ENCODE results near the gene ATG9B.

- no peak for TF ChIP-seq MAX (IDR thresholded peaks at IDR 0.05)
- no peak for TF ChIP-seq POLR2AphosphoS5 (IDR thresholded peaks at IDR 0.05; ENCODE audit: low read depth, low read length)
- TF ChIP-seq SP1 (IDR thresholded peaks at IDR 0.05; ENCODE audit: low read depth): no peak
- TF ChIP-seq POLR2A (IDR thresholded peaks at IDR 0.05; ENCODE audit: borderline replicate concordance, extremely low read depth, insufficient read depth, insufficient read length): no peak
- no peak for TF ChIP-seq CTCF (IDR thresholded peaks at IDR 0.05 in 2 of 3, conservative IDR thresholded peaks at IDR 0.05 in 1 of 3; ENCODE audit: borderline replicate concordance in 1 of 3, insufficient read depth in 1 of 3, low read depth in 2 of 3, low read length in 2 of 3)
- no peak for TF ChIP-seq EZH2 (IDR thresholded peaks at IDR 0.05)
- no peak for TF ChIP-seq ATF3 (IDR thresholded peaks at IDR 0.05)
These were observed 40.2 kb upstream of the ATG9B start for GRCh38 chr7:151064454-151064853.
